NCI-H146 treated with DMSO at 0.1 percent for 48 hours (cell line): ENCODE data around the gene CCT8L2.
"Not testable (repeated sequence)": the region's sequence is repeated elsewhere in the genome, so short reads cannot be mapped to it uniquely, and the experiment has no call there.

ENCODE experiments used
- DNase-seq: peaks from one replicate; lab custom pipeline; 2025; ENCODE audit not compliant: unreplicated experiment; lab: John Stamatoyannopoulos, UW

Gene CCT8L2

DNA sequence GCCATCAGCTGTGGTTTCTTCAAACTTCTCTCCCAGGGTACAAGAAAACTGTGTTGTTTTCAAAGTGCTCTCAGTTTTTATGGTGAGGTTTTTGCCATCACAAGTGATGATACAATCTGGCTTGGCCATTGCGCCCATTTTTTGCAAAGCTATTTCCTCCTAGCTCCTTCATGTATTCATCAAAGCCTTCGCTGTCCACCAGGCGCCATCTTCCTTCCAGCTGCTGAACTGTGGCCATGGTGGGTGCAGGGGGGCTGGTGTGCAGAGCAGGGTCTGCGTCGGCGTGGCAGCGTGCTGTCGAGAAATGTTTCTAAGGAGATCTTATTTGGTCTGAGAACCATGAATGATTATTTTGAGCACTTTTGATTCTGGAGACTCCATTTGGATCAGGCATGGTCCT, 2.6 kb upstream of the CCT8L2 start:
- not testable (repeated sequence) for DNase-seq

DNA sequence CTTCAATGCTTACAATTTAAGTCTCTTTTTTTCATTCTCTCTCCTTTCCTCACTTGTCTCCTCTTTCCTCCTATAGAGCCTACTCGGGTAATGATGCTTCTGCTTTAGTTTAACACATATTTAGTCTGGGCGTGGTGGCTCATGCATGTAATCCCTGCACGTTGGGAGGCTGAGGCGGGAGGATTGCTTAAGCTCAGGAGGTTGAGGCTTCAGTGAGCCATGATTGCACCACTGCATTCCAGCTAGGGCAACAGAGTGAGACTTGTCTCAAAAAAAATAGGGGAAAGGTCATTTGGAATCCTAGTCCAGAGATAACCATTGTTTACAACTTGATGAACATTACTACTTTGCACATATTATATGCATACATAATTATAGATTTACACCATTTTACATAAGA, 1.4 kb upstream of the CCT8L2 start:
- no peak for DNase-seq

DNA sequence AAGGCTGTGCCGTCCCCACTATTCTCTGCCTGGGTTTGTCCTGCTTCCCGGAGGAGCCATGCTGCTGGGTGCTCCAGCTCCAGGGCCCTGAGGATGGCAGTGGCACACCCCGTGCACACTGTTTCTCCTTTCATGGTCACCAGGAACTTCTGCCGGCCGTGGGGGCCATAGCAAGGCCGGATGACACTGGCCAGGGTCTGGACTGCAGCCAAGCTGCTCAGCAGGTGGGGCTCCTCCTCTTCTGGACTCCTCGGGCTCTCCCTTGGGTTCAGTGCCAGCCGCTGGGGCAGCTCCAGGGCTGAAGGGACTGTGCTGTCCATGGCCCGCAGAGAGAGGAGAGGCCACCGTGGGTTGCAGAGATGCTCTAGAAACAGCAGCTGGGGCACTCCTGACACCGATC, 379 bp downstream of the CCT8L2 start:
- DNase-seq = not testable (repeated sequence)

DNA sequence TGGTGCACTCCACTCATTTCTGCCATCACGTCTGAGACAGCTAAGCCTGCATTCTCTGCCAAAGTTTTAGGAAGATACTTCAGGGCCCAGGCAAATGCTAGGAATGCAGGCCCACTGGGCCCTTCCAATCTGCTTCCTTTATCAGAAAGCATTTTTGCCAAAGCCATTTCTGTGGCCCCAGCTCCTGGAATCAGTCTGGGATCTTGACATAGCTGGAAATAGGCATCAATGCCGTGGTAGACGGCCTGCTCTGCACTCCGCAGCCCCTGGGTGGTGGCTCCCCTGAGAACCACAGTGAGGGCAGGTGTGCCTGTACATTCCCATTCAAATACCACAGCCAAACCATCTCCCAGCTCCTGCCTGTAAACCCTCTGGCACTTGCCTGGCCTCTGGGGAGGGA, 1.5 kb downstream of the CCT8L2 start:
- DNase-seq = not testable (repeated sequence)

DNA sequence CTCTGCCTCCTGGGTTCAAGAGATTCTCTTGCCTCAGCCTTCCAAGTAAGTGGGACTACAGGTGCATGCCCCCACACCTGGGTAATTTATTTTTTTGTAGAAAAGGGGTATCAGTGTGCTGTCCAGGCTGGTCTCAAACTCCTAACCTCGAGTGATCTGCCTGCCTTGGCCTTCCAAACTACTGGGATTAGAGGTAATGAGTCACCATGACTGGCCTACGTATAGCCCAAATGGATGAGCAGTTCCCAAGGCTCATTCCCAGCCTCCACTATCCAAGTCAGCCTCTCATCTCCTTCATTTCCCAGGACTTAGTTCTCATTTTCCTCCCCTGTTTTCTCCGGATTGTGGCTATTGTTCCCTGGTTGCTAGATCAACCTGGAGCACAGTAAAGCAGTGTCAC, 5.6 kb downstream of the CCT8L2 start:
- DNase-seq = no peak

DNA sequence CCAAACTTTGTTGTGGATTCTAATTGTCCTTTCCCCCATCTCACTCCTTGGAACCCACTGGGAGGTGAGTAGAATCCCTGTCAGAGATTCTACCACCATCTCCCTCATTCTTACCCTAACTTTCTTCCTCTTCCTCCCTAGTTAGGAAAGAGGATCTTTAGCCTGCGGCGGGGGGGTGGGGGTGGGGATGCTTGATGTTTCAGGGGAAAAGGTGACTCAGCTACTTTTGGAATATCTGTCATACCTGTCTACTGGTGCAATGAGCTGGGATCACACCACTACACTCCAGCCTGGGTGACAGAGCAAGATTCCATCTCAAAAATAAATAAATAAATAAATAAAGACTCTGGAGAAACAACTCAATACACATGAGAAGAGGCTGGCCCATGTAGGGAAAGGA, 6.4 kb downstream of the CCT8L2 start:
- DNase-seq = no peak

DNA sequence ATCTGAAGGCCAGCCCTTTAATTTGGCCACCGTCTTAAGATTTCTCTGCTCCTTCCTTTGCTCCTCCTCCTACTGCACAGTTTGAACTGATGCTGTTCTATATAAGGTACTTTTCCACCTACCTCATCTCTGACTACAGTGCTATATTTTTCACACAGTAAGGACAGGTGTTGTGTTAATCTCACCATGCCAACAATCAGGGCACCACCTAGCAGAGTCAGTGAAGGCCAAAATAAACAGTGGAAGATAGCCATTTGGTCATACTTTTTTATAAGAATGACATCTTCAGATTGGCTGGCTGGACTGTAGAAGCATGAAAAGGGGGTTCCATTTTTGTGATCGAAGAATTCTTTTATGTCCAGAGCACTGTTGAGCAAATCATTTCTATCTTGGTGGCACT, 11.7 kb downstream of the CCT8L2 start:
- DNase-seq = not testable (repeated sequence)

DNA sequence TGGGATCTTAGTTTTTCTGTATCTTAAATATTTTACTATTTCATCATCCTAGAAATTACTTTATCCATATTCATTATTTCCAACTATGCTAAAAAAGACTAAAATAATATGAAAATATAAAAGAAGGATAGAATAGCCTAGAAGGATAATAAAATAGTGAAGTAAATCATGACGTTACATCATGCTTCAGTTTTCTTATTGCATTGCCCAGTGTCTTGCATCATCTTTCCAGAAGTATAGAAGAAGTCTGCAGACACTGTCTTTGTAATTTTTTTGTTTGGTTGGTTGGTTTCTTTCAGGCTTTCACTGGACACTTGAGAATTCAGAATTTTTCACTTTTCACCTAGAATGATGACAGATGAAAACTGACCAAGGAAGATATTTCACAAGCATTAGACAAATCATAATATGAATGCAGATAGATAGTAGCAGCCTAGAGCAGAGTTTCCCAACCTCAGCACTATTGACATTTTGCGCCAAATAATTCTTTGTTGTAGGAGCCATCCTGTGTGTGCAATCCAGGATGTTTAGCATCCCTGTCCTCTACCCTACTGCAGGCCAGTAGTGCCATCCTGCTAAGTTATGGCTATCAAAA, 23.3 kb downstream of the CCT8L2 start:
- not testable (repeated sequence) for DNase-seq

DNA sequence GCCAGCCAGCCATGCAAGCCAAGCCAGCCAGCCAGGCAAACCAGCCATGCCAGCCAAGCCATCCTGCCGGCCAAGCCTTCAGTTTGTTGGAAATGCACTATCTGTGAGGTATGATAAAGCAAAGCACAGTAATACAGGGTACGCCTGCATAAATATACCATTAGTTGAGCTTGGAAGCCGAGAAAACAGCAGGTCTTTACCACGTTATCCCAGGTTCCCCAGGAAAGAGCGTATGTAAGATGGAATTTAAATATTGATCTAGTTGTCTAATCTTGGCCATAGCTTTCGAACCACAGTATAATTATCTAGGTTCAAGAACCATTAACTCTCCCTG, 24.2 kb downstream of the CCT8L2 start:
- DNase-seq = no peak

DNA sequence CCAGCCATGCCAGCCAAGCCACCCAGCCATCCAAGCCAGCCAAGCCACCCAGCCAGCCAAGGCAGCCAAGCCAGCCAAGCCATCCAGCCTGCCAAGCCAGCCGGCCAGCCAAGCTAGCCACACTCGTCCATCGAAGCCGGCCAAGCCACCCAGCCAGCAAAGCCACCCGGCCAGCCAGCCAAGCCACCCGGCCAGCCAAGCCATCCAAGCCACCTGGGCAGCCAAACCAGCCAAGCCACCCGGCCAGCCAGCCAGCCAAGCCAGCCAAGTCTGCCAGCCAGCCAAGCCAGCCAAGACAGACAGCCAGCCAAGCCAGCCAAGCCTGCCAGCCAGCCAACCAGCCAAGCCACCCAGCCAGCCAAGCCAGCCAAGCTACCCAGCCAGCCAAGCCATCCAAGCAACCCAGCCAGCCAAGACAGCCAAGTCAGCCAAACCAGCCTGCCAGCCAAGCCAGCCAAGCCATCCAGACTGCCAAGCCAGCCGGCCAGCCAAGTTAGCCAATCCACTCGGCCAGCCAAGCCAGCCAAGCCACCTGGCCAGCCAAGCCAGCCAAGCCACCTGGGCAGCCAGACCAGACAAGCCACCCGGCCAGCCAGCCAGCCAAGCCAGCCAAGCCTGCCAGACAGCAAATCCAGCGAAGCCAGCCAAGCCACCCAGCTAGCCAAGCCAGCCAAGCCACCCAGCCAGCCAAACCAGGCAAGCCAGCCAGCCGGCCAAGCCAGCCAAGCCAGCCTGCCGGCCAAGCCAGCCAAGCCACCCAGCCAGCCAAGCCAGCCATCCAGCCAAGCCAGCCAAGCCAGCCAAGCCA, 24.8 kb downstream of the CCT8L2 start:
- not testable (repeated sequence) for DNase-seq

DNA sequence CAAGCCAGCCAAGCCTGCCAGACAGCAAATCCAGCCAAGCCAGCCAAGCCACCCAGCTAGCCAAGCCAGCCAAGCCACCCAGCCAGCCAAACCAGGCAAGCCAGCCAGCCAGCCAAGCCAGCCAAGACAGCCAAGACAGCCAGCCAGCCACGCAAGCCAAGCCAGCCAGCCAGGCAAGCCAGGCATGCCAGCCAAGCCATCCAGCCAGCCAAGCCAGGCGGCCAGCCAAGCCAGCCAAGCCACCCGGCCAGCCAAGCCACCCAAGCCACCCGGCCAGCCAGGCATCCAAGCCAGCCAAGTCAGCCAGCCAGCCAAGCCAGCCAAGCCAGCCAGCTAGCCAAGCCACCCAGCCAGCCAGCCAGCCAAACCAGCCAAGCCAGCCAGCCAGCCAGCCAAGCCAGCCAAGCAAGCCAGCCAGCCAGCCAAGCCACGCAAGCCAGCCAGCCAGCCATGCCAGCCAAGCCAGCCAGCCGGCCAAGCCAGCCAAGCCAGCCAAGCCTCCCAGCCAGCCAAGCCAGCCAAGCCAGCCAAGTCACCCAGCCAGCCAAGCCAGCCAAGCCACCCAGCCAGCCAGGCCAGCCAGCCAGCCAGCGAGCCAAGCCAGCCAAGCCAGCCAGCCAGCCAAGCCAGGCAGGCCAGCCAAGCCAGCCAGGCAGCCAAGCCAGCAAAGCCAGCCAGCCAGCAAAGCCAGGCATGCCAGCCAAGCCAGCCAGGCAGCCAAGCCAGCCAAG, 26.0 kb downstream of the CCT8L2 start:
- not testable (repeated sequence) for DNase-seq

DNA sequence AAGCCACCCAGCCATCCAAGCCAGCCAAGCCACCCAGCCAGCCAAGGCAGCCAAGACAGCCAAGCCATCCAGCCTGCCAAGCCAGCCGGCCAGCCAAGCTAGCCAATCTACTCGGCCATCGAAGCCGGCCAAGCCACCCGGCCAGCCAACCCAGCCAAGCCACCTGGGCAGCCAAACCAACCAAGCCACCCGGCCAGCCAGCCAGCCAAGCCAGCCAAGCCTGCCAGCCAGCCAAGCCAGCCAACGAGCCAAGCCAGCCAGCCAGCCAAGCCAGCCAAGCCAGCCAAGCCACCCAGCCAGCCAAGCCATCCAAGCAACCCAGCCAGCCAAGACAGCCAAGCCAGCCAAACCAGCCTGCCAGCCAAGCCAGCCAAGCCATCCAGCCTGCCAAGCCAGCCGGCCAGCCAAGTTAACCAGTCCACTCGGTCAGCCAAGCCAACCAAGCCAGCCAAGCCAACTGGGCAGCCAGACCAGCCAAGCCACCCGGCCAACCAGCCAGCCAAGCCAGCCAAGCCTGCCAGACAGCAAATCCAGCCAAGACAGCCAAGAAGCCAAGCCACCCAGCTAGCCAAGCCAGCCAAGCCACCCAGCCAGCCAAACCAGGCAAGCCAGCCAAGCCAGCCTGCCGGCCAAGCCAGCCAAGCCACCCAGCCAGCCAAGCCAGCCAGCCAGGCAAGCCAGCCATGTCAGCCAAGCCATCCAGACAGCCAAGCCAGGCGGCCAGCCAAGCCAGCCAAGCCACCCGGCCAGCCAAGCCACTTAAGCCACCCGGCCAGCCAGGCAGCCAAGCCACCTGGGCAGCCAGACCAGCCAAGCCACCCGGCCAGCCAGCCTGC, 26.8 kb downstream of the CCT8L2 start:
- not testable (repeated sequence) for DNase-seq

DNA sequence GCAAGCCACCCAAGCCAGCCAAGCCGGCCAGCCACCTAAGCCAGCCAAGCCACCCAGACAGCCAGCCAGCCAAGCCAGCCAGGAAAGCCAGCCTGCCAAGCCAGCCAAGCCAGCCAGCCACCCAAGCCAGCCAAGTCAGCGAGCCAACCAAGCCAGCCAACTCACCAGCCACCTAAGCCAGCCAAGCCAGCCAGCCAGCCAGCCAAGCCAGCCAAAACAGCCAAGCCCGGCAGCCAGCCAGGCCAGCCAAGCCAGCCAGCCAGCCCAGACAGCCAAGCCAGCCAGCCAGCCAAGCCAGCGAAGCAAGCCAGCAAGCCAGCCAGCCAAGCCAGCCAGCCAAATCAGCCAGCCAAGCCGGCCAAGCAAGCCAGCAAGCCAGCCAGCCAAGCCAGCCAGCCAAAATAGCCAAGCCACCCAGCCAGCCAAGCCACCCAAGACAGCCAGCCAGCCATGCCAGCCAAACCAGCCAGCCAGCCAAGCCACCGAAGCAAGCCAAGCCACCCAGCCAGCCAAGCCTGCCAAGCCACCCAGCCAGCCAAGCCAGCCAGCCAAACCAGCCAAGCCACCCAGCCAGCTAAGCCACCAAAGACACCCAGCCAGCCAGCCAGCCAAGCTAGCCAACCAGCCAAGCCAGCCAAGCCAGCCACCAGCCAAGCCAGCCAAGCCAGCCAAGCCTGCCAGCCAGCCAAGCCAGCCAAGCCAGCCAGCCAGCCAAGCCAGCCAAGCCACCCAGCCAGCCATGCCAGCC, 27.6 kb downstream of the CCT8L2 start:
- not testable (repeated sequence) for DNase-seq

DNA sequence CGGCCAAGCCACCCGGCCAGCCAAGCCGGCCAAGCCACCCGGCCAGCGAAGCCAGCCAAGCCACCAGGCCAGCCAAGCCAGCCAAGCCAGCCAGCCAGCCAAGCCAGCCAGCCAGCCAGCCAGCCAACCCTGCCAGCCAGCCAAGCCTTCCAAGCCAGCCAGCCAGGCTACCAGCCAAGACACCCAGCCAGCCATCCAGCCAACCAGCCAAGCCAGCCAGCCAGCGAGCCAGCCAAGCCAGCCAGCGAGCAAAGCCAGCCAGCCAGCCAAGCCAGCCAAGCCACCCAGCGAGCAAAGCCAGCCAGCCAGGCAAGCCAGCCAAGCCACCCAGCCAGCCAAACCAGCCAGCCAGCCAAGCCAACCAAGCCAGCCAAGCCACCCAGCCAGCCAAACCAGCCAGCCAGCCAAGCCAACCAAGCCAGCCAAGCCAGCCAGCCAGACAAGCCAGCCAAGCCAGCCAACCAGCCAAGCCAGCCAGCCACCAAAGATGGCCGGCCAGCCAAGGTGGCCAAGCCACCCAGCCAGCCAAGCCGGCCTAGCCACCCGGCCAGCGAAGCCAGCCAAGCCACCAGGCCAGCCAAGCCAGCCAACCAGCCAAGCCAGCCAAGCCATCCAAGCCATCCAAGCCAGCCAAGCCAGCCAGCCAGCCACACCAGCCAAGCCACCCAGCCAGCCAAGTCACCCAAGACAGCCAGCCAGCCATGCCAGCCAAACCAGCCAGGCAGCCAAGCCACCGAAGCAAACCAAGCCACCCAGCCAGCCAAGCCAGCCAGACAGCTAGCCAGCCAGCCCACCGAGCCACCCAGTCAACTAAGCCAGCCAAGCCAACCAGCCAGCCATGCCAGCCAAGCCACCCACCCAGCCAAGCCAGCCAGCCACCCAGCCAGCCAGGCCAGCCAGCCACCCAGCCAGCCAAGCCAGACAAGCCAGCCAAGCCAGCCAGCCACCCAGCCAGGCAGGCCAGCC, 28.8 kb downstream of the CCT8L2 start:
- no peak for DNase-seq

DNA sequence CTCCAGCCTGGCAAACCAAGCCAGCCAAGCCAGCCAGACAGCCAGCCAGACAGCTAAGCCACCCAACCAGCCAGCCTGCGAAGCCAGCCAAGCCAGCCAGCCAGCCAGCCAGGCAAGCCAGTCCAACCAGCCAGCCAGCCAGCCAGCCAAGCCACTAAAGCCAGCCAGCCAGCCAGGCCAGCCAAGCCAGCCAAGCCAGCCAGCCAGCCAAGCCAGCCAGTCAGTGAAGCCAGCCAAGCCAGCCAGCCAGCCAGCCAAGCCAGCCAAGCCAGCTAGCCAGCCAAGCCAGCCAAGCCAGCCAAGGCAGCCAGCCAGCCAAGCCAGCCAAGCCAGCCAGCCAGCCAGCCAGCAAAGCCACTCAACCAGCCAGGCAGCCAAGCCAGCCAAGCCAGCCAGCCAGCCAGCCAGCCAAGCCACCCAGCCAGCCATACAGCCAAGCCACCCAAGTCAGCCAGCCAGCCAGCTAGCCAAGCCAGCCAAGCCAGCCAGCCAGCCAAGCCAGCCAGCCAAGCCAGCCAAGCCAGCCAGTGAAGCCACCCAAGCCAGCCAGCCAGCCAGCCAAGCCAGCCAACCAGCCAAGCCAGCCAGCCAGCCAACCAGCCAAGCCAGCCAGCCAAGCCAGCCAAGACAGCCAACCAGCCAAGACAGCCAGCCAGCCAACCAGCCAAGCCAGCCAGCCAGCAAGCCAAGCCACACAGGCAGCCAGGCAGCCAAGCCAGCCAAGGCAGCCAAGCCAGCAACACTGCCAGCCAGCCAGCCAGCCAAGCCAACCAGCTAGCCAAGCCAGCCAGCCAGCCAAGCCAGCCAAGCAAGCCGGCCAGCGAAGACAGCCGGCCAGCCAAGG, 29.7 kb downstream of the CCT8L2 start:
- DNase-seq = no peak

DNA sequence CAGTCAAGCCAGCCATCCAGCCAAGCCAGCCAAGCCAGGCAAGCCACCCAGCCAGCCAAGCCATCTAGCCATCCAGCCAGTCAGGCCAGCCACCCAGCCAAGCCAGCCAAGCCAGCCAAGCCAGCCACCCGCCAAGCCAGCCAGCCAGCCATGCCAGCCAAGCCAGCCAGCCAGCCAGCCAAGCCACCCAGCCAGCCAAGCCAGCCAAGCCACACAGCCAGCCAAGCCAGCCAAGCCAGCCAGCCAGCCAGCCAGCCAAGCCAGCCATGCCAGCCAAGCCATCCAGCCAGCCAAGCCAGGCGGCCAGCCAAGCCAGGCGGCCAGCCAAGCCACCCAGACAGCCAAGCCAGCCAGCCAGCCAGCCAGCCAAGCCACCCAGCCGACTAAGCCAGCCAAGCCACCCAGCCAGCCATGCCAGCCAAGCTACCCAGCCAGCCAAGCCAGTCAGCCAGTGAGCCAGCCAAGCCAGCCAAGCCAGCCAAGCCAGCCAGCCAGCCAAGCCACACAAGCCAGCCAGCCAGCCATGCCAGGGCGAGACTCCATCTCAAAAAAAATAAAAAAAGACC, 31.4 kb downstream of the CCT8L2 start:
- DNase-seq = not testable (repeated sequence)

DNA sequence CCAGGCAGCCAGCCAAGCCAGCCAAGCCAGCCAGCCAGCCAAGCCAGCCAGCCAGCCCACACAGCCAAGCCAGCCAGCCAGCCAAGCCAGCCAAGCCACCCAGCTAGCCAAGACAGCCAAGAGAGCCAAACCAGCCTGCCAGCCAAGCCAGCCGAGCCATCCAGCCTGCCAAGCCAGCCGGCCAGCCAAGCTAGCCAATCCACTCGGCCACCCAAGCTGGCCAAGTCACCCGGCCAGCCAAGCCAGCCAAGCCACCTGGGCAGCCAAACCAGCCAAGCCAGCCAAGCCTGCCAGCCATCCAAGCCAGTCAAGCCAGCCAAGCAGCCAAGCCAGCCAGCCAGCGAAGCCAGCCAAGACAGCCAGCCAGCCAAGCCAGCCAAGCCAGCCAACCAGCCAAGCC, 32.0 kb downstream of the CCT8L2 start:
- DNase-seq = not testable (repeated sequence)

DNA sequence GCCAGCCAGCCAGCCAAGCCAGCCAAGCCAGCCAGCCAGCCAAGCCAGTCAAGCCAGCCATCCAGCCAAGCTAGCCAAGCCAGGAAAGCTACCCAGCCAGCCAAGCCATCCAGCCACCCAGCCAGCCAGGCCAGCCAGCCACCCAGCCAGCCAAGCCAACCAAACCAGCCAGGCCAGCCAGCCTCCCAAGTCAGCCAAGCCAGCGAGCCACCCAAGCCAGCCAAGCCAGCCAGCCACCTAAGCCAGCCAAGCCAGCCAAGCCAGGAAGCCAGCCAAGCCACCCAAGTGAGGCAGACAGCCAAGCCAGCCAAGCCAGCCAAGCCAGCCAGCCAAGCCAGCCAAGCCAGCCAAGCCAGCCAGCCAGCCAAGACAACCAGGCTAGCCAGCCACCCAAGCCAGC, 32.6 kb downstream of the CCT8L2 start:
- not testable (repeated sequence) for DNase-seq
